Adrenal gland (tissue), 5 donors: ENCODE data around the gene MYH11.

Source experiments
- POLR2A ChIP-seq, 2 donors: fragments of 450-650 bp; IDR thresholded peaks; one replicate each; pipeline ENCODE4 v1.6.1; 2017; ENCODE audit warnings: antibody characterized with exemption in 2 of 2, mild to moderate bottlenecking in 2 of 2, moderate library complexity in 1 of 2
- TF ChIP-seq, protein P1 (sequence below), 6 experiments: fragments of 450-650 bp in 4 of 6; fragments of 200-600 bp in 2 of 6; sonication (generic) in 1 of 6; IDR thresholded peaks; 1 replicate in 5 of 6; 2 replicates in 1 of 6; pipeline versions ENCODE4 v1.5.1 to v1.8.0; 2016 to 2021; ENCODE audit warnings: antibody characterized with exemption in 6 of 6, mild to moderate bottlenecking in 2 of 6, moderate library complexity in 1 of 6
- donor health status: DM: no; HTN: no; CAD: no.

DNA sequence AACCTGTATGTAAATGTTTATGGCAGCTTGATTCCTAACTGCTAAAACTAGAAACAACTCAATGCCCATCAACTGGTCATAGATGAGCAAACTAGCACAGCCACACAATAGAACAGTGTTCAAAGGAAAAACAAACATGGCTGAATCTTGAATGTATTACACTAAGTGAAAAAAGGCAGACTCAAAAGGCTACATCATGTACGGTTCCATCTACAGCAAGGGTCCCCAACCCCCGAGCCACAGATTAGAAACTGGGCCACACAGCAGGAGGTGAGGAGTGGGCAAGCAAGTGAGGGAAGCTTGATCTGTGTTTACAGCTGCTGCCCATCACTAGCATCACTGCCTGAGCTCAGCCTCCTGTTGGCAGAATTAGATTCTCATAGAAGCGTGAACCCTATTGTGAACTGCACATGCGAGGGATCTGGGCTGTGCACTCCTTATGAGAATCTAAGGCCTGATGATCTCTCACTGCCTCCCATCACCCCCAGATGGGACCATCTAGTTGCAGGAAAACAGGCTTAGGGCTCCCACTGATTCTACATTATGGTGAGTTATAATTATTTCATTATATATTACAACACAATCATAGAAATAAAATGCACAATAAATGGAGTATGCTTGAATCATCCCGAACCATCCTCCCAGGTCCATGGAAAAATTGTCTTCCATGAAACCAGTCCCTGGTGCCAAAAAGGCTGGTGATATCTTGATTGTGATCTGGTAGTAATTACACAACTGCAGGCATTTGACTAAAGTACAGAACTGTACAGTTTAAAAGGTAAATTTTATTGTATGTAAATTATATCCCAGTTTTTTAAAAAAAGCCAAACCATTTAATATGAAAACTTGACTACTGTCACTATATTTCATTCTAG is 23.8 kb upstream of the MYH11 start:
- TF ChIP-seq, protein P1, sequence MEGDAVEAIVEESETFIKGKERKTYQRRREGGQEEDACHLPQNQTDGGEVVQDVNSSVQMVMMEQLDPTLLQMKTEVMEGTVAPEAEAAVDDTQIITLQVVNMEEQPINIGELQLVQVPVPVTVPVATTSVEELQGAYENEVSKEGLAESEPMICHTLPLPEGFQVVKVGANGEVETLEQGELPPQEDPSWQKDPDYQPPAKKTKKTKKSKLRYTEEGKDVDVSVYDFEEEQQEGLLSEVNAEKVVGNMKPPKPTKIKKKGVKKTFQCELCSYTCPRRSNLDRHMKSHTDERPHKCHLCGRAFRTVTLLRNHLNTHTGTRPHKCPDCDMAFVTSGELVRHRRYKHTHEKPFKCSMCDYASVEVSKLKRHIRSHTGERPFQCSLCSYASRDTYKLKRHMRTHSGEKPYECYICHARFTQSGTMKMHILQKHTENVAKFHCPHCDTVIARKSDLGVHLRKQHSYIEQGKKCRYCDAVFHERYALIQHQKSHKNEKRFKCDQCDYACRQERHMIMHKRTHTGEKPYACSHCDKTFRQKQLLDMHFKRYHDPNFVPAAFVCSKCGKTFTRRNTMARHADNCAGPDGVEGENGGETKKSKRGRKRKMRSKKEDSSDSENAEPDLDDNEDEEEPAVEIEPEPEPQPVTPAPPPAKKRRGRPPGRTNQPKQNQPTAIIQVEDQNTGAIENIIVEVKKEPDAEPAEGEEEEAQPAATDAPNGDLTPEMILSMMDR (IDR thresholded peaks at IDR 0.05): no peak
- no peak for TF ChIP-seq POLR2A (IDR thresholded peaks at IDR 0.05)
